DOHH2 (cell line): Measurements from ENCODE around the gene IRF2.

Experiments
- H3F3A ChIP-seq: fragments of 200-600 bp; sonication (generic), shearing (Covaris generic); 2 replicates; pipeline ENCODE4 v1.6.0; 2016; ENCODE audit warnings: antibody characterized with exemption, mild to moderate bottlenecking; ENCODE audit not compliant: control insufficient read depth, insufficient read depth
- H3K27ac ChIP-seq: fragments of 200-600 bp; sonication (generic); 2 replicates; pipeline ENCODE4 v1.5.1; 2014; ENCODE audit warnings: low read depth, mild to moderate bottlenecking, low read length, moderate library complexity
- H3K27me3 ChIP-seq: fragments of 200-600 bp; sonication (generic); 2 replicates; pipeline ENCODE4 v1.6.1; 2014; ENCODE audit warnings: mild to moderate bottlenecking, low read length, mixed read lengths; ENCODE audit not compliant: control insufficient read depth
- H3K36me3 ChIP-seq: fragments of 200-600 bp; sonication (generic); 2 replicates; pipeline ENCODE4 v1.6.1; 2014; ENCODE audit warnings: mild to moderate bottlenecking, low read length, moderate library complexity, mixed read lengths; ENCODE audit not compliant: control insufficient read depth
- H3K4me1 ChIP-seq: fragments of 200-600 bp; sonication (generic); 2 replicates; pipeline ENCODE4 v1.6.1; 2014; ENCODE audit warnings: mild to moderate bottlenecking, low read length, mixed read lengths; ENCODE audit not compliant: control insufficient read depth
- H3K4me2 ChIP-seq: fragments of 200-600 bp; sonication (generic); 2 replicates; pipeline ENCODE4 v1.6.0; 2014; ENCODE audit warnings: mild to moderate bottlenecking, low read length, moderate library complexity
- H3K4me3 ChIP-seq: fragments of 200-600 bp; sonication (generic); 2 replicates; pipeline ENCODE4 v1.5.1; 2014; ENCODE audit warnings: mild to moderate bottlenecking, low read length, mixed read lengths
- H3K79me2 ChIP-seq: fragments of 200-600 bp; sonication (generic); 2 replicates; pipeline ENCODE4 v1.6.1; 2014; ENCODE audit warnings: mild to moderate bottlenecking, low read length, mixed read lengths; ENCODE audit not compliant: control insufficient read depth
- H3K9me2 ChIP-seq: fragments of 200-600 bp; sonication (generic); replicated peaks from 2 replicates; pipeline ENCODE4 v1.6.1; 2014; ENCODE audit warnings: mild to moderate bottlenecking, low read length, mixed read lengths; ENCODE audit not compliant: control insufficient read depth
- H3K9me3 ChIP-seq: fragments of 200-600 bp; sonication (generic); 2 replicates; pipeline ENCODE4 v1.6.1; 2014; ENCODE audit warnings: antibody characterized with exemption, low read length, mixed read lengths; ENCODE audit not compliant: control insufficient read depth, insufficient read depth
- H4K20me1 ChIP-seq: fragments of 200-600 bp; sonication (generic); 2 replicates; pipeline ENCODE4 v1.6.0; 2014; ENCODE audit warnings: low read depth, mild to moderate bottlenecking, antibody characterized with exemption, low read length, moderate library complexity; ENCODE audit not compliant: control insufficient read depth, insufficient read depth
- CTCF ChIP-seq: fragments of 200-600 bp; sonication (generic); IDR thresholded peaks from one replicate; pipeline ENCODE4 v1.5.1; 2014; ENCODE audit warnings: antibody characterized with exemption, mild to moderate bottlenecking, low read depth, low read length; ENCODE audit not compliant: poor library complexity, severe bottlenecking
- EZH2phosphoT487 ChIP-seq: fragments of 200-600 bp; sonication (generic); IDR thresholded peaks from 2 replicates; pipeline ENCODE4 v1.6.1; 2017; ENCODE audit warnings: borderline replicate concordance, mild to moderate bottlenecking, antibody characterized with exemption, low read length, moderate library complexity, mixed read lengths

The IRF2 gene

GRCh38 chr4:184438375-184438774 is 36.0 kb downstream of the IRF2 start:
- H3K9me3 ChIP-seq: no peaks in the 10 kb centered on the region
- no peaks in the 10 kb centered on the region for H3K9me2 ChIP-seq
- H3K4me1 ChIP-seq: peaks cover 6% of the 10 kb centered on the region
- no peak overlapping the region for H3K4me2 ChIP-seq
- peaks cover 4% of the 10 kb centered on the region for H3K79me2 ChIP-seq
- peaks cover 4% of the 10 kb centered on the region; the same call in 1 of the 2 replicates for H4K20me1 ChIP-seq
- no peaks in the 10 kb centered on the region for H3K27me3 ChIP-seq
- H3K36me3 ChIP-seq: no peaks in the 10 kb centered on the region
- H3K4me3 ChIP-seq: no peak overlapping the region
- no peaks in the 10 kb centered on the region for H3F3A ChIP-seq
- TF ChIP-seq CTCF (no peak), EZH2phosphoT487 (no peak)
- no peak overlapping the region for H3K27ac ChIP-seq

GRCh38 chr4:184437565-184438265 is 36.6 kb downstream of the IRF2 start:
- Histone ChIP-seq H3K4me2 (no peak overlapping the region), H4K20me1 (peaks cover 4% of the 10 kb centered on the region; the same call in 1 of the 2 replicates), H3K4me1 (peaks cover 6% of the 10 kb centered on the region), H3K9me3 (no peaks in the 10 kb centered on the region), H3K36me3 (no peaks in the 10 kb centered on the region), H3K27ac (no peak overlapping the region), H3K79me2 (peaks cover 4% of the 10 kb centered on the region), H3K4me3 (no peak overlapping the region), H3K27me3 (no peaks in the 10 kb centered on the region), H3K9me2 (no peaks in the 10 kb centered on the region), H3F3A (no peaks in the 10 kb centered on the region)
- no peak for TF ChIP-seq CTCF
- TF ChIP-seq EZH2phosphoT487: no peak

- Histone ChIP-seq H3K4me1 (peaks cover 6% of the 10 kb centered on the region), H3K27me3 (no peaks in the 10 kb centered on the region), H3F3A (no peaks in the 10 kb centered on the region), H4K20me1 (peaks cover 4% of the 10 kb centered on the region; the same call in 1 of the 2 replicates), H3K27ac (no peak overlapping the region), H3K4me3 (no peak overlapping the region), H3K9me2 (no peaks in the 10 kb centered on the region), H3K4me2 (no peak overlapping the region), H3K9me3 (no peaks in the 10 kb centered on the region), H3K36me3 (no peaks in the 10 kb centered on the region), H3K79me2 (peaks cover 6% of the 10 kb centered on the region)
- TF ChIP-seq CTCF (no peak), EZH2phosphoT487 (no peak)
Measured at GRCh38 chr4:184434501-184435066, 39.8 kb downstream of the IRF2 start.
